GM19238 (cell line): ENCODE data around the gene NEK5.

Experiments used
- DNase-seq: peaks from one replicate; pipeline ENCODE4 v3.0.0; 2011; ENCODE audit warnings: low spot score; ENCODE audit not compliant: insufficient read length

Gene NEK5

GRCh38 chr13:51988988-51989618 is 139.8 kb downstream of the NEK5 start:
- DNase-seq, result no peak
